Testis (tissue), 3 donors: ENCODE results near the gene NELFA. TPM values are rescaled to one million over a fixed set of nuclear protein-coding genes. Genes with fewer than 3 reads are reported as not detected.

Experiments used
- DNase-seq: peaks from one replicate; pipeline ENCODE4 v3.0.0-alpha.2; 2019
- H3K27ac ChIP-seq, 2 donors: fragments of 200-600 bp; sonication (generic); one replicate each; pipeline ENCODE4 v1.5.1; 2019
- H3K27me3 ChIP-seq: fragments of 200-600 bp; sonication (generic); one replicate; pipeline ENCODE4 v1.5.1; 2019
- H3K36me3 ChIP-seq: fragments of 200-600 bp; sonication (generic); one replicate; pipeline ENCODE4 v1.5.1; 2017; ENCODE audit warnings: low read depth; ENCODE audit errors: missing control alignments
- H3K4me1 ChIP-seq: fragments of 200-600 bp; sonication (generic); one replicate; pipeline ENCODE4 v1.5.1; 2019
- H3K4me3 ChIP-seq, 2 donors: fragments of 200-600 bp; sonication (generic); one replicate each; pipeline ENCODE4 v1.5.1; 2017 to 2019
- H3K9me3 ChIP-seq: fragments of 200-600 bp; sonication (generic); one replicate; pipeline ENCODE4 v1.5.1; 2017
- POLR2A ChIP-seq: fragments of 450-650 bp; IDR thresholded peaks from one replicate; pipeline ENCODE4 v1.6.1; 2017; ENCODE audit warnings: antibody characterized with exemption, mild to moderate bottlenecking, moderate library complexity
- WGBS, 2 donors: methylation state at CpG; one replicate each; pipeline ENCODE4 v1.1.5; 2018; 5-methylcytosine and 5-hydroxymethylcytosine counted together
- intact Hi-C: fragments of 100-400 bp; cut with DNase I; formaldehyde crosslinking; loops from one replicate; pipeline ENCODE4 v1.15.1; 2023; ENCODE audit warnings: low total_unique reads
- microRNA counts, 2 donors: library from miRNA; unstranded; fragments of <30 nt; microRNA quantifications; one replicate each; lab custom pipeline; 2016
- microRNA-seq, 2 donors: library from miRNA; unstranded; fragments of <30 nt; microRNA quantifications; one replicate each; pipeline ENCODE4, GENCODE V29; 2016; ENCODE audit warnings: borderline number of aligned reads in 2 of 2, borderline replicate concordance in 1 of 2
- polyA plus RNA-seq: library from polyadenylated mRNA; stranded (reverse); fragments of 350-450 nt; fragmentation: Illumina TruSeq; extraction: RNeasy Lipid Tissue Mini Kit (QIAGEN cat#74804); gene quantifications from one replicate; pipeline ENCODE4 v1.2.3, GENCODE V29; 2014; ENCODE audit warnings: low read depth, low replicate concordance; ENCODE audit not compliant: insufficient read depth
- small RNA-seq, 2 donors: library from RNA; depleted of rRNA; stranded (forward); fragments of <200 nt; gene quantifications; one replicate each; pipeline ENCODE3, GENCODE V24; 2016
- total RNA-seq, 2 donors: library from RNA; depleted of rRNA; stranded (reverse); fragments of >200 nt; gene quantifications; one replicate each; pipeline ENCODE4 v1.2.3, GENCODE V29; 2016
- TF ChIP-seq, protein P1 (sequence below), 3 experiments: fragments of 450-650 bp in 2 of 3; fragments of 200-600 bp in 1 of 3; sonication (generic) in 1 of 3; IDR thresholded peaks; one replicate each; pipeline ENCODE4 v1.5.1; 2016 to 2019; ENCODE audit warnings: antibody characterized with exemption in 3 of 3, mild to moderate bottlenecking in 2 of 3, moderate library complexity in 1 of 3

The NELFA gene
- total and polyA plus RNA-seq, 3 donors from 2014 or later, result 61.0 to 77.9 (median 72.5) TPM

DNA sequence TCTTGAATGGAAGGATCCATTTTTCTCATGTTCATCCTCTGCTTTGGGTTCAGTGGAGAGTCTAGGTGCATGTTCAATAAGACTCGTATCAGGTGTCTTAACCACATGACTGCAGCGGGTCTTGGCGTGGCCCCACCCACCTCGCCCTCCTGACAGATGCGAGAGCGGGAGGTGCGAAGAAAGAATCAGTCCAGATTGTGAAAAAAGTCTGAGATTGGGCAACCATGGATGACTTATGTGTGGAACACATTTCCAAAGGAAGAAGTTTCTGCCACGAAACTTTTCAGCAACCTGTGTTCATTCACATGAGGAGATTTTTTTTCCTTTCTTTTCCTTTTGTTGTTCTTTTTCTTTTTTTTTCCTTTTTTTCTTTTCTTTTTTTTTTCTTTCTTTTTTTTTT lies 70.7 kb downstream of the NELFA start:
- intact Hi-C loops, result no loop called here
- Histone ChIP-seq H3K27ac (no peak overlapping the region), H3K9me3 (no peaks in the 10 kb centered on the region), H3K36me3 (no peaks in the 10 kb centered on the region), H3K27me3 (no peaks in the 10 kb centered on the region), H3K4me3 (no peak overlapping the region), H3K4me1 (no peaks in the 10 kb centered on the region)
- WGBS, 2 donors, result 91 to 97% methylated on average over 8 of the region's 8 CpGs
- DNase-seq, result no peak
- TF ChIP-seq, protein P1, sequence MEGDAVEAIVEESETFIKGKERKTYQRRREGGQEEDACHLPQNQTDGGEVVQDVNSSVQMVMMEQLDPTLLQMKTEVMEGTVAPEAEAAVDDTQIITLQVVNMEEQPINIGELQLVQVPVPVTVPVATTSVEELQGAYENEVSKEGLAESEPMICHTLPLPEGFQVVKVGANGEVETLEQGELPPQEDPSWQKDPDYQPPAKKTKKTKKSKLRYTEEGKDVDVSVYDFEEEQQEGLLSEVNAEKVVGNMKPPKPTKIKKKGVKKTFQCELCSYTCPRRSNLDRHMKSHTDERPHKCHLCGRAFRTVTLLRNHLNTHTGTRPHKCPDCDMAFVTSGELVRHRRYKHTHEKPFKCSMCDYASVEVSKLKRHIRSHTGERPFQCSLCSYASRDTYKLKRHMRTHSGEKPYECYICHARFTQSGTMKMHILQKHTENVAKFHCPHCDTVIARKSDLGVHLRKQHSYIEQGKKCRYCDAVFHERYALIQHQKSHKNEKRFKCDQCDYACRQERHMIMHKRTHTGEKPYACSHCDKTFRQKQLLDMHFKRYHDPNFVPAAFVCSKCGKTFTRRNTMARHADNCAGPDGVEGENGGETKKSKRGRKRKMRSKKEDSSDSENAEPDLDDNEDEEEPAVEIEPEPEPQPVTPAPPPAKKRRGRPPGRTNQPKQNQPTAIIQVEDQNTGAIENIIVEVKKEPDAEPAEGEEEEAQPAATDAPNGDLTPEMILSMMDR (IDR thresholded peaks at IDR 0.05), result no peak
- no peak for TF ChIP-seq POLR2A

DNA sequence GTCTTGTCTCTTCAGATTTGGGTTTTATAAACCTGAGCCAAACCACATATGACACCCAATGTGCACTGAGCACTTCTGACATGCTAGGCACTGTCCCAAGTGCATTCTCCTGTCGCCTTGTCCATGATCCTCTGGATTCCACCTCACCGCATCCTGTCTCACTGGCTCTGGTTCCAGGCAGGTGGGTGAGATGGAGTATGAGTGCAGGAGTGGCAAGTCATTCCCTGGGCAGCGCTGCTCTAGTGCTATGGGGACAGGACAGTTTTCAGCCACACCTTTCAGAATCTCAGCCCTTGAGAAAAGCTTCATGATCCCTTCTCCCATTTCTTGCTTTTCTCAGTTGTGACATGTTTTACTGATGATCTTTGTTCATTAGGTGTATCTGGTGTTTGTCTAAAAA lies 71.2 kb downstream of the NELFA start:
- H3K36me3 ChIP-seq, result no peaks in the 10 kb centered on the region
- 97 to 98% methylated on average over 3 of the region's 3 CpGs for WGBS, 2 donors

DNA sequence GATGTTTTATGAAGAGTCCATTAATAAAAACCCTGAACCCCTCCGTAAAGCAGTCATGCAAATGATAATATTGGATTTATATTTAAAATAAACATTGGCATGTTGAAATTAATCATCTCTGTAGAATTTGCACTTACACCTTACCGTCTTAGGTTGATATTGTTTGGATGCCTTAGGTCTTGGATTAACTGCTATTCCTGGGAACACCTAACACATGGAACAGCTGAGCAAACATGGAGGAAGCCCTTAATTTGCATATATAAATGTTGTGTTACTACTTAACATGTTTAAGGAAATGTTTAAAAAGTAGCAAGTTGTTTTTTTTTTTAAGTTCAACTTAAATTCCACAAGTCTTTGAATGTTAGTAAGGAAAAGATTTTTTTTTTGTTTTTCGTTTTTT lies 75.1 kb downstream of the NELFA start:
- Histone ChIP-seq H3K4me1 (no peaks in the 10 kb centered on the region), H3K27ac (no peak overlapping the region), H3K4me3 (no peak overlapping the region), H3K9me3 (no peaks in the 10 kb centered on the region), H3K36me3 (no peaks in the 10 kb centered on the region), H3K27me3 (no peaks in the 10 kb centered on the region)
- intact Hi-C loops, result no loop called here
- no peak for TF ChIP-seq POLR2A
- TF ChIP-seq, protein P1 (IDR thresholded peaks at IDR 0.05), result no peak
- 87 to 92% methylated on average over 3 of the region's 3 CpGs for WGBS, 2 donors
- no peak for DNase-seq

More for the DNA sequence above, 71.2 kb downstream of the NELFA start:
- Histone ChIP-seq H3K27ac (no peak overlapping the region), H3K27me3 (no peaks in the 10 kb centered on the region), H3K4me1 (no peaks in the 10 kb centered on the region), H3K9me3 (no peaks in the 10 kb centered on the region), H3K4me3 (no peak overlapping the region)
- intact Hi-C loops, result no loop called here
- TF ChIP-seq, protein P1 (IDR thresholded peaks at IDR 0.05), result no peak
- TF ChIP-seq POLR2A, result no peak
- no peak for DNase-seq

DNA sequence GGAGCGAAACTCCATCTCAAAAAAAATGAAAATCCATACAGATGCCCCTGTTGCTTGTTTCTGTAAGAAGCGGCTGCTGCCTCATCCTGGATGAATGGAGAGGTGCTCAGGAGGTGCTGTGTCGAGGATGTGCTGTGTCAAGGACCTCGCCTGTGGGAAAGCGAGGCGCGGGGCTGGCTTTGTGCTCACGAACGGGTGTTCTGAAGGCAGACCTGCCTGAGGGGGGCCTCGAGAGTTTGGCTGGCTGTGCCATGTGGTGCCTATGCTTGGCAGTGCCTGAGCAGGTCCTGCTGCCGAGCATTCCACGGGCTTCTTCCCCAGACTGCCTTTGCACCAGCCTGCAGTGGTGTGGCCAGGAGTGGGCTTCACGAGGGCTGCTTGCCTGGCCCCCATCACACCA lies 76.0 kb downstream of the NELFA start:
- WGBS, 2 donors, result 92 to 96% methylated on average over 2 to 13 of the region's 13 CpGs
- Histone ChIP-seq H3K4me3 (no peak overlapping the region), H3K4me1 (no peaks in the 10 kb centered on the region), H3K27me3 (no peaks in the 10 kb centered on the region), H3K9me3 (no peaks in the 10 kb centered on the region), H3K36me3 (no peaks in the 10 kb centered on the region), H3K27ac (no peak overlapping the region)
- no peak for DNase-seq
- intact Hi-C loops, result no loop called here
- no peak for TF ChIP-seq POLR2A
- TF ChIP-seq, protein P1 (IDR thresholded peaks at IDR 0.05), result no peak

MicroRNAs within 50 kb of the gene (microRNA counts, 767-probe panel; counts per million panel counts)
- 0 to 152 counts per million in 2 donors for microRNA hsa-miR-943 (lab: Ali Mortazavi, UCI)

Small RNA genes within 50 kb of the gene (microRNA-seq; reads per million reads assigned to microRNA genes)
- 0 to 0.69 reads per million in 2 donors for gene MIR943

Small RNA genes within 50 kb of the gene (small RNA-seq; reads per million reads assigned to genes)
- 820 to 992 reads per million in 2 donors for gene SCARNA22

Other genes with a start within 250 kb of the NELFA start
- gene FGFR3, start 215.7 kb downstream of the NELFA start, total RNA-seq, result 10 to 100 TPM; 79.6 to 93.7 TPM
- 39.2 TPM for gene FGFR3, start 215.7 kb downstream of the NELFA start, polyA plus RNA-seq
- gene LETM1, start 152.8 kb downstream of the NELFA start, total RNA-seq, result 100 to 1,000 TPM in 1 of 2 donors, 10 to 100 TPM in 1; 90.7 to 124 TPM
- gene LETM1, start 152.8 kb downstream of the NELFA start, polyA plus RNA-seq, result 38.1 TPM
- gene NSD2, start 137.6 kb downstream of the NELFA start, total RNA-seq, result 100 to 1,000 TPM; 124 to 144 TPM
- gene NSD2, start 137.6 kb downstream of the NELFA start, polyA plus RNA-seq, result 108 TPM
- 10 to 100 TPM; 56.6 to 82.9 TPM for gene NAT8L, start 50.4 kb upstream of the NELFA start, total RNA-seq
- 36.6 TPM for gene NAT8L, start 50.4 kb upstream of the NELFA start, polyA plus RNA-seq
- gene HAUS3, start 233.1 kb upstream of the NELFA start, total RNA-seq, result 10 to 100 TPM; 40.1 to 44.0 TPM
- 13.8 TPM for gene HAUS3, start 233.1 kb upstream of the NELFA start, polyA plus RNA-seq
- gene POLN, start 233.1 kb upstream of the NELFA start, total RNA-seq, result 10 to 100 TPM; 22.9 to 23.7 TPM
- 12.2 TPM for gene POLN, start 233.1 kb upstream of the NELFA start, polyA plus RNA-seq